Measurements from ENCODE around the gene PTGDR.

Gene PTGDR

DNA sequence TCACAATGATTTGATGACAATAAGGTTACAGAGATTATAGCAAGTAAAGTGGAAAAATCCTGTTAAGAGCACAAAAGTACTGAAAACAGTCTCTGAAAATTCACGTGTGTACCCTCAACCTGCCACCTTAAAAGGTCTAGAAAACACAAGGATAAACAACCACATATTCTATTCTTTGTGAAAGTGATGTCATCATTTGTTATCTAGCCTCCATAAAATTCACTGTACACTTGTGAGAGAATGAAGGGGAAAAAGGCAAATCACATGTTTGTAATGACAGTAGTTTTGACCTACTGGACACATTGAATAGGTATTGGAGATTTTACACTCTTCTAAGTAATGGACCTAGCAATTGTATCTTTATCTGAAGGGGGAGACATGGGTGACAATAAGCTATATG lies 4.0 kb downstream of the PTGDR start:
- DNase-seq (ENCODE audit: insufficient read length, low spot score) (no peak), FAIRE-seq (no peak)
- TF ChIP-seq POLR2A (IDR thresholded peaks at IDR 0.05; ENCODE audit: low read depth, low read length): no peak

DNA sequence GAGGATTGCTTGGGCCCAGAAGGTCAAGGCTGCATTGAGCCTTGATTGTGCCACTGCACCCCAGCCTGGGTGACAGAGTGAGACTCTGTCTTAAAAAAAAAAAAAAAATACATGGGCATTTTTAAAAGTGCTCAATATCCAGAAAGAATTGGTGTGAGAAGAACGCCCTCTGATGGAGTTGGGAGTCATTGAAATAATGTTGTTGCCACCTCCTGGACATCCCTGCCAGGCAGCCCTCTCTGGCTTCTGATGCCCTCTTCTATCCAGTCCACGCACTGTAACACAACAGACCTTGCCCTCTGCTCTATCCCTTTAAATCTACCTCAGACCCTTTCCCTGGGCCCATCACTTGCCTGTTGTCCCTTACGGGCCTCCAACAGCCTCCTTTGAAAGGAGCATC lies 4.9 kb downstream of the PTGDR start:
- no peak for TF ChIP-seq POLR2A (IDR thresholded peaks at IDR 0.05; ENCODE audit: low read depth, low read length)
- DNase-seq (ENCODE audit: insufficient read length, low spot score) (peak; percentile 35), FAIRE-seq (no peak)

DNA sequence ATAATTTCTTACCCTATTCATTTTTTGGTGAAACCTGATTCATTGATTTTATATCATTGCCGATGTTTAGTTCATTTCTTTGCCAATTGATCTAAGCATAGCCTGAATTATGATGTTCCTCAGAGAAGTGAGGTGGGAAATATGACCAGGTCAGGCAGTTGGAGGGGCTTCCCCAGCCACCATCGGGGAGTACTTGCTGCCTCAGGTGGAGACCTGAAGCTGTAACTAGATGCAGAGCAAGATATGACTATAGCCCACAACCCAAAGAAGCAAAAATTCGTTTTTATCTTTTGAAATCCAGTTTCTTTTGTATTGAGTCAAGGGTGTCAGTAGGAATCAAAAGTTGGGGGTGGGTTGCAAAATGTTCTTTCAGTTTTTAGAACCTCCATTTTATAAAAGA lies 7.9 kb downstream of the PTGDR start:
- TF ChIP-seq POLR2A (IDR thresholded peaks at IDR 0.05; ENCODE audit: low read depth, low read length): no peak
- DNase-seq (ENCODE audit: insufficient read length, low spot score): no peak
- no peak for FAIRE-seq

DNA sequence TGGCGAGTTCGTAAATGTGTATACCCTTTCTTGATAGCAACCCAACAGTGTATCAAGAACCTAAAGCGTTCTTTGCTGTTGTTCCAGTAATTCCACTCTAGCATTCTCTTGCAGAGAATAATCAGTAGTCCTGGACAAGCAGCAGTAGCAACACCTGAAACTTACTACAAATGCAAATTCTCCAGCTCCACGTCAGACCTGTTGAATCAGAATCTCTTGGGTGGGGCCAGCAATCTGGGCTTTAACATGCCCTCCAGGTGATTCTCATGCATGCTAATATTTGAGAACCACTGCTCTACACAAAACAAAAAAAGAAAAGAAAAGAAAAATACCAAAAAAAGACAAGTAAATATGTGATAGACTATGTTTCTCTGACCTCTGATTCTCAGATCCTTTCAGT lies 10.1 kb downstream of the PTGDR start:
- no peak for TF ChIP-seq POLR2A (IDR thresholded peaks at IDR 0.05; ENCODE audit: low read depth, low read length)
- FAIRE-seq: no peak
- DNase-seq (ENCODE audit: insufficient read length, low spot score): no peak

DNA sequence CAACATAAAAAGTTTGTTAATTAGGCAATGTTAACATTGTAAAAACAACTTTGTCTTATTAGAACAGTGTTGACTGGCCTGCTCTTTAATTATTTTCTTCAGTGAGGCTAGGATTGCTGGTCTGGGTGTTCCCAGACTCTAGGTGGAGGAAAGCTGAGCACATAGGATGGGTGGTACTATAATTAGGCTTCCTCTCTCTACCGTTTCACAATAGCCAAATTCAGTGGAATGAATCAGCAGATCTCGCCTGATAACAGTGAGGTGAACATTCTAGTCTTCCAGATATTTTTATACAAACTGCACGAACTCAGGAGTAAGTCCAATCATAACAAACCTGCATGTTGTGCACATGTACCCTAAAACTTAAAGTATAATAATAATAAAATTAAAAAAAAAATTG lies 11.9 kb downstream of the PTGDR start:
- FAIRE-seq (peak; percentile 67), DNase-seq (ENCODE audit: insufficient read length, low spot score) (peak; percentile 7)
- no peak for TF ChIP-seq POLR2A (IDR thresholded peaks at IDR 0.05; ENCODE audit: low read depth, low read length)

DNA sequence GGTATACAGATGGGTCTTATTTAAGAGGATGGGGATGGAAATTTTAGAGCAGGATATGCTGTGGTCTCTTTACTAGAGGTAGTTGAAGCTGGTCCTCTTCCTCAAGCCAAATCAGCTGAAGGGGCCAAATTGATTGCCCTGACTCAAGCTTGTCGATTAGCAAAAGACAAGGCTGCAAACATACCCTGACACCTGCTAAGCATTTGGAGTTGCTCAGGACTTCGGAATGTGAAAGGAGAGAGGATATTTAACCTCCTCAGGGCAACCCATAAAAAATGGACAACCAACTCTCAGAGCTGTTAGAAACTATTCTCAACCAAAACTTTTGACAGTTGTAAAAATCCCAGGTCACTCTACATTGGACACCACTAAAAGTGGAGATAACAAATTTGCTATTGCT lies 15.6 kb downstream of the PTGDR start:
- no peak for DNase-seq (ENCODE audit: insufficient read length, low spot score)
- no peak for FAIRE-seq
- no peak for TF ChIP-seq POLR2A (IDR thresholded peaks at IDR 0.05; ENCODE audit: low read depth, low read length)

DNA sequence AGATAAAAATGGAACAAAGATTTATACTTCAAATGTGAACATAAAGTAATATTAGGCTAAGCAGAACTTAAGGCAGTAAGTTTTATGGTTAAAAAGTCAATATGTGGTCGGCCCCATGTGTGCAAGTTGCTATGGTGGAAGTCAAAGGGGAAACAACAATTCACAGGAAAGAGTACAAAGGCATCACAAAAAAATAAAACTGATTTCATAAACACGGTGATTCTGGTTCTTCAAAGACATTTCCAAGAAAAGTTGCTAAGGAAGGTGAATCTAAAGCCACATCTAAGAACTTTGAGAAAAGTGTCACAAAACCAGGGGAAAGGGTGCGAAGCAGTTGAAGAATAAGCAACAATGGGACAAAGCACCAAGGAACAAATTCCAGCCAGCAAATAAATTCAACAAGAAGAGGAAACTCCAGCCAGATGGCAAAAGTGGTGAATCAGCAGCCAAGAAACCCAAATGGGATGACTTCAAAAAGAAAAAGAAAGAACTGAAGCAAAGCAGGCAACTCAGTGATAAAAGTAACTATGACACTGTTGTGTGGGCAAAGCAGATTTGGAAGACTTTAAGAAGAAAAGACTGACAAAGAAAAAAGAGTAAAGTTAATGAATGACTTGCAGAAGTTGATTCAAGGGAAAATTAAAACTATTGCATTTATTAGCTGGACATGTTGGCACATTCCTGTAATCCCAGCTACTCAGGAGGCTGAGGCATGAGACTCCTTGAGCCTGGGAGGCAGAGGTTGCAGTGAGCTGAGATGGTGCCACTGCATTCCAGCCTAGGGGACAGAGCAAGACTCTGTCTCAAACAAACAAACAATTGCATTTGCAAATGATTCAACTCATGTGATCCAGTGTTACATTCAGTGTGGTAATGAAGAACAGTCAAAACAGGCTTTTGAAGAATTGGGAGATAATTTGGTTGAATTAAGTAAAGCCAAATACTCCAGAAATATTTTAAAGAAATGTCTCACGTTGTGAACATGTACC lies 19.5 kb downstream of the PTGDR start:
- FAIRE-seq (no peak), DNase-seq (ENCODE audit: insufficient read length, low spot score) (no peak)
- no peak for TF ChIP-seq POLR2A (IDR thresholded peaks at IDR 0.05; ENCODE audit: low read depth, low read length)

DNA sequence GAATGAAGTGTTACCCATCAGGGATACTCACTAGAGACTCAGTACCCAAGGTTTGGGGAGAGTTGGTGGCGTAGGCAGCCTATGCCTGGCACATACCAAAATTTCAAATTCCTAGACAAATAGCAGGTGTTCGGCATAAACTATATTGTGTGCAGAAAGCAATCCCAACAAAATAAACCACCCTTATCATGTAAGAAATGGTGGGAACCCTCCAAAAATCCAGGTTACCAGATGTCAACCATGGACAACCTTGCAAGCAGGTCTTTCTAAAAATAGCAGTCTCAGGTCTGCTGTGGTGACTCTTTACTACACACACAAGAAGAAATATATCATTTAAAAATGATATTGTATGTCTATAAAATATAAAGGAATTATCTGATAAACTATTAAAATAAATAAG lies 28.9 kb downstream of the PTGDR start:
- FAIRE-seq (no peak), DNase-seq (ENCODE audit: insufficient read length, low spot score) (no peak)
- no peak for TF ChIP-seq POLR2A (IDR thresholded peaks at IDR 0.05; ENCODE audit: low read depth, low read length)

DNA sequence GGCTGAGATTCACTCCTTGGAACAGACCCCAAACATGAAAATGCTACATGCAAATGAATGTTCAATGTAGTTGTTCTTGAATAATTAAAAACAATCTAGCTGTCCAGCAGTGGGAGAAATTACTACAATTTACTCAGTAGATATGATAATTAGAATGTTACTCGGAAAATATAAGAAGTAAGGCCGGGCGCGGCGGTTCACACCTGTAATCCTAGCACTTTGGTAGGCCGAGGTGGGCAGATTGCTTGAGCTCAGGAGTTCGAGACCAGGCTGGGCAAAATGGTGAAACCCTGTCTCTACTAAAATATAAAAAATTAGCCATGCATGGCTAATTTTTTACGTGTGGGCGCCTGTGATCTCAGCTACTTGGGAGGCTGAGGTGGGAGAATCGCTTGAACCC lies 31.3 kb downstream of the PTGDR start:
- FAIRE-seq: no peak
- no peak for DNase-seq (ENCODE audit: insufficient read length, low spot score)
- no peak for TF ChIP-seq POLR2A (IDR thresholded peaks at IDR 0.05; ENCODE audit: low read depth, low read length)

DNA sequence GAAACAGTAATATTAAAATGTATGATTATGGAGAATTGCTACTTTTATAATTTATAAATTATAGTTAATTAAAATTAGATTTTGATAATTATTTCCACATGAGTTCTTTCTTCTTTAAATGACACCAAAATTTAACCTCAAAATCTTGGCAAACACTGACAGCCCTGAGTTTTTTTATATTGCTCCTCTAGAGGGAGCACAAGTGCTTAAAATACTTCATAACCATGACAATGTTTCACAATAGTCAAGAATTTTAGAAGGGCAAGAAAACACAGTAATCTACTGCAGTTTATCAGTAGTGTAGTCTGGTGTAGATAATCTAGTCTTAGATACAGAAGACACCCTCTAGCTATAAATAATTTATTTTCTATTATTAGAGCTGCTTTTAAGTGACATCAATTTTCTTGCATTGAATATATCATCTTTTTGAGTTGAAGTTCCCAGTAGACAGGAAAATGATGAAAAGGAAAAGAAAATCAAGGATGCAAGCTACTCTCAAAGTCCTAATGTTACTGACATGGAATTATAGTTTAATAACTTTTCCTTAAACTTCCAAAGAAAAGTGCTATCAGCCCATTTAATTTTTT lies 32.3 kb downstream of the PTGDR start:
- no peak for TF ChIP-seq POLR2A (IDR thresholded peaks at IDR 0.05; ENCODE audit: low read depth, low read length)
- DNase-seq (ENCODE audit: insufficient read length, low spot score): no peak
- no peak for FAIRE-seq

DNA sequence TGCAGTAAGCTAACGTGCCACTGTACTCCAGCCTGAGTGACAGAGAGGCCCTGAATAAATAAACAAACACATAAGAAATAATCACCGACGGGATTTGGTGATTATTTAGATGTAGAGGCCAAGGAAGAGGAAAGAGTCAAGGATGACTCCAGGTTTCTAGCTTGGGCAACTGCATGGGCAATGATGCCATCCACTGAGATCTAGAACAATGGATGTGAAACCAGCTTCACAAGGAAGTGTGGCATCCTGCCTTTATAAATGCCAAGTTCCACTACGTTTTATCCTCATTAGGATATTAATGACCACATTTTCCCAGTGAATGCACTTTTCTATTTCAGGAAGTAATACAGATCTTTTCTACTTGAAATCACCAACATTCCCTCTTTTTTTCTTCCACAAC lies 35.7 kb downstream of the PTGDR start:
- no peak for TF ChIP-seq POLR2A (IDR thresholded peaks at IDR 0.05; ENCODE audit: low read depth, low read length)
- FAIRE-seq (no peak), DNase-seq (ENCODE audit: insufficient read length, low spot score) (no peak)

DNA sequence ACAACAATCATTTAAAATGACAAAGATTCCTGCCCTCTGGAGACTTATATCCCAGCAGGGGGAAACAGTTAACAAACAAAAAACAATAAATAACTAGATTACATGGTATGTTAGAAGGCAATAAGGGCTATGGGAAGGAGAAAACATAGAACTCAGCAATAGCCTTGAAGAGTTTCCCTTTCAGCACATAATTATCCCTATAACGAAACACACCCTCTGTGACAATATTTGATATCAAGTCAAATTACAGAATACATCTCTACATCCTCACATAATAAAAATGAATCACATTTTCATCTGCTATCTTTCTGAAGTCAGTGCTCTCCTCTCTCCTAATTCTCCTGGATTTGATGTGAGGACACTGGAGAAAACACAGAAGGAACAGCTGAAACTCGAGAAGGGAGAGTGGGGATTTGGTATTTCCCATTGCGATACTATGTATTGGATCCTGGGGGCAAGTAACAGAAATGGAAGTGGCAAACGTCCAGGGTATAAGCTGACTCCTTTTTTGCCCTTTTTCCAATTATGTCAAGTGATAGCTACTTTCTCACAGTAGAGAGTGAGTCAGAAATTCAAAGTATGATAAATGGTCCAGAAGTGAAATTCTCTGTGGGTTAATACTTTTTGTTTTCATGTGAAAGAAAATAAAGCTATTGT lies 36.9 kb downstream of the PTGDR start:
- FAIRE-seq: no peak
- DNase-seq (ENCODE audit: insufficient read length, low spot score): no peak
- TF ChIP-seq POLR2A (IDR thresholded peaks at IDR 0.05; ENCODE audit: low read depth, low read length): no peak

DNA sequence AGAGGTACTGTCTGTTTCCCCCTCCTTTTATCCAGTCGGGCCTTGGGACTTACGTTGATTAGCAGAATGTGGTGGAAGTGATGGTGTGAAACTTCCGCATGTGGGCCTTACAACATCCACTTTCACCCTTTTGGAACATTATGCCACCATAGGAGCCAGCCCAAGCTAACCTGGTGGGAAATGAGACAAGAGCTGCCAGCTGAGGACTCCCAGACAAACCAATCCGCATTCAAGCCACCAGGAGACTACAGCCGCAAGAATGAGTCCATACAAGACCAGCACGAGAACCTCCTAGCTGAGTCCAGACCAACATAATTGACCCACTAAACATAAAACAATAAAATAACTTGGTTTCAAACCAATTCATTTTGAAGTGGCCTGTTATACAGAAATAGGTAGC lies 37.5 kb downstream of the PTGDR start:
- no peak for TF ChIP-seq POLR2A (IDR thresholded peaks at IDR 0.05; ENCODE audit: low read depth, low read length)
- DNase-seq (ENCODE audit: insufficient read length, low spot score): no peak
- no peak for FAIRE-seq

DNA sequence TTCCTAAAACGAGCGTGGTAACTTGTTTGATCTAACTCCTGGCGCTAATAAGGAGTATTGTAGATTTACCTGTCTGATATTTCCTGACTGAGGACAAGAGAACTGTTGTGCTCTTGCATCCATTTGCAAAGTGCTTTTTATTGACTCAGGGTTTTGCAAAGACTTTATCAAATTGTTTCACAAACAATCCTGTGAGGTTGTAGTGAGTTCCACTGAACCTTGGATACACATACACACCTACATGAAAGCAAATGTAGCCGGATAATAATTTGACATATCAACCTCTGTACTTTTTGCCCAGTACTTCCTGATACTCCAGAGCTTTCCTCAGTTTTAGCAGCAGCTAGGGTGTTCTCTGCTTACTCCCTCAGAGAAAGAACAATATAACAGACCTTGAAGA lies 39.9 kb downstream of the PTGDR start:
- DNase-seq (ENCODE audit: insufficient read length, low spot score): no peak
- TF ChIP-seq POLR2A (IDR thresholded peaks at IDR 0.05; ENCODE audit: low read depth, low read length): no peak
- no peak for FAIRE-seq
